Liver (tissue), 9 donors: Measurements from ENCODE around the gene SHQ1. TPM values are rescaled to one million over a fixed set of nuclear protein-coding genes. Genes with fewer than 3 reads are reported as not detected.
A peak's percentile ranks its signal among the peaks of the same experiment; 100 is the strongest.

ENCODE experiments used
- DNase-seq: peaks from one replicate; pipeline ENCODE4 v3.0.0-alpha.2; 2017; ENCODE audit warnings: low spot score
- H3K27ac ChIP-seq, 2 donors: one replicate each; pipeline ENCODE4 v1.7.0; 2013; ENCODE audit warnings: inconsistent platforms in 2 of 2, low read length in 2 of 2, control low read depth in 1 of 2, low read depth in 1 of 2, mild to moderate bottlenecking in 1 of 2
- H3K27me3 ChIP-seq, 4 donors: one replicate each; pipeline versions ENCODE4 v1.6.1 to v1.7.0; 2013; ENCODE audit warnings: low read length in 3 of 4, inconsistent platforms in 1 of 4, mild to moderate bottlenecking in 1 of 4, moderate library complexity in 1 of 4; ENCODE audit not compliant: control insufficient read depth in 4 of 4, insufficient read depth in 4 of 4
- H3K36me3 ChIP-seq, 4 donors: one replicate each; pipeline versions ENCODE4 v1.6.1 to v1.7.0; 2013; ENCODE audit warnings: low read length in 3 of 4, mild to moderate bottlenecking in 3 of 4, low read depth in 1 of 4, moderate library complexity in 1 of 4; ENCODE audit not compliant: control insufficient read depth in 4 of 4, insufficient read depth in 3 of 4
- H3K4me1 ChIP-seq, 4 donors: one replicate each; pipeline versions ENCODE4 v1.6.1 to v1.7.0; 2013; ENCODE audit warnings: low read length in 3 of 4, mild to moderate bottlenecking in 3 of 4, moderate library complexity in 1 of 4; ENCODE audit not compliant: control insufficient read depth in 4 of 4, insufficient read depth in 4 of 4
- H3K4me3 ChIP-seq, 3 donors: one replicate each; pipeline versions ENCODE4 v1.6.1 to v1.7.0; 2013; ENCODE audit warnings: low read length in 3 of 3, control low read depth in 1 of 3, low read depth in 1 of 3, mild to moderate bottlenecking in 1 of 3
- H3K9ac ChIP-seq, 2 donors: one replicate each; pipeline ENCODE4 v1.7.0; 2013; ENCODE audit warnings: low read length in 2 of 2, mild to moderate bottlenecking in 2 of 2, moderate library complexity in 2 of 2, control low read depth in 1 of 2, low read depth in 1 of 2
- H3K9me3 ChIP-seq, 4 donors: one replicate each; pipeline versions ENCODE4 v1.6.1 to v1.7.0; 2013; ENCODE audit warnings: low read length in 3 of 4; ENCODE audit not compliant: control insufficient read depth in 4 of 4
- EGR1 ChIP-seq, 2 donors: IDR thresholded peaks; 2 replicates each; pipeline ENCODE4 v1.6.1; 2016 to 2018; ENCODE audit warnings: antibody characterized with exemption in 2 of 2, low read depth in 2 of 2
- FOXA1 ChIP-seq: IDR thresholded peaks from 2 replicates; pipeline ENCODE4 v1.6.1; 2016; ENCODE audit warnings: antibody characterized with exemption
- FOXA2 ChIP-seq: IDR thresholded peaks from 2 replicates; pipeline ENCODE4 v1.6.1; 2016; ENCODE audit warnings: antibody characterized with exemption
- GABPA ChIP-seq, 2 donors: IDR thresholded peaks in 1 of 2; conservative IDR thresholded peaks in 1 of 2; 2 replicates each; pipeline ENCODE4 v1.6.1; 2016; ENCODE audit warnings: antibody characterized with exemption in 2 of 2, mild to moderate bottlenecking in 1 of 2, moderate library complexity in 1 of 2
- HNF4A ChIP-seq, 2 donors: conservative IDR thresholded peaks; 2 replicates each; pipeline ENCODE4 v1.6.1; 2016; ENCODE audit warnings: antibody characterized with exemption in 2 of 2, mild to moderate bottlenecking in 2 of 2
- HNF4G ChIP-seq: IDR thresholded peaks from 2 replicates; pipeline ENCODE4 v1.6.1; 2016; ENCODE audit warnings: antibody characterized with exemption
- JUND ChIP-seq, 2 donors: IDR thresholded peaks; 2 replicates each; pipeline ENCODE4 v1.6.1; 2016; ENCODE audit warnings: antibody characterized with exemption in 2 of 2
- MAX ChIP-seq: IDR thresholded peaks from 2 replicates; pipeline ENCODE4 v1.6.1; 2016; ENCODE audit warnings: antibody characterized with exemption
- NR2F2 ChIP-seq: IDR thresholded peaks from 2 replicates; pipeline ENCODE4 v1.6.1; 2016; ENCODE audit warnings: antibody characterized with exemption
- RAD21 ChIP-seq, 2 donors: IDR thresholded peaks; 2 replicates each; pipeline ENCODE4 v1.6.1; 2016; ENCODE audit warnings: antibody characterized with exemption in 2 of 2, mild to moderate bottlenecking in 2 of 2
- RXRA ChIP-seq, 2 donors: IDR thresholded peaks; 2 replicates each; pipeline ENCODE4 v1.6.1; 2017 to 2018; ENCODE audit warnings: antibody characterized with exemption in 2 of 2, mild to moderate bottlenecking in 1 of 2
- SP1 ChIP-seq: IDR thresholded peaks from 2 replicates; pipeline ENCODE4 v1.6.1; 2018; ENCODE audit warnings: antibody characterized with exemption, mild to moderate bottlenecking
- TAF1 ChIP-seq: conservative IDR thresholded peaks from 2 replicates; pipeline ENCODE4 v1.6.1; 2016; ENCODE audit warnings: antibody characterized with exemption, mild to moderate bottlenecking
- YY1 ChIP-seq: IDR thresholded peaks from 2 replicates; pipeline ENCODE4 v1.6.1; 2016; ENCODE audit warnings: antibody characterized with exemption, mild to moderate bottlenecking
- ZBTB33 ChIP-seq: IDR thresholded peaks from 2 replicates; pipeline ENCODE4 v1.6.1; 2016; ENCODE audit warnings: antibody characterized with exemption
- WGBS: extraction: QIAGEN DNeasy Blood & Tissue Kit; methylation state at CpG from one replicate; pipeline ENCODE4 v1.1.7; 2013; 5-methylcytosine and 5-hydroxymethylcytosine counted together
- polyA plus RNA-seq, 2 donors: library from polyadenylated mRNA; stranded (reverse) in 1 of 2; unstranded in 1 of 2; fragments of 200-250 nt in 1 of 2; fragments of >200 nt in 1 of 2; fragmentation: Nextera tagmentation in 1 of 2; extraction: Ambion mirVana in 1 of 2; gene quantifications; one replicate each; pipeline versions ENCODE4 v1.2.1 to v1.2.3, GENCODE V29; 2013 to 2015
- total RNA-seq, 2 donors: library from RNA; depleted of rRNA; stranded (reverse); fragments of >200 nt; gene quantifications; one replicate each; pipeline ENCODE4 v1.2.3, GENCODE V29; 2014
- TF ChIP-seq, protein P1 (sequence below): IDR thresholded peaks from 2 replicates; pipeline ENCODE4 v1.6.1; 2016; ENCODE audit warnings: antibody characterized with exemption, mild to moderate bottlenecking
- TF ChIP-seq, protein P2 (sequence below): fragments of 150-350 bp; IDR thresholded peaks from 2 replicates; pipeline ENCODE4 v1.5.1; 2017; ENCODE audit warnings: improper control_type of control experiment, low read depth, low read length; ENCODE audit not compliant: missing input control
- TF ChIP-seq, protein P3 (sequence below): IDR thresholded peaks from 2 replicates; pipeline ENCODE4 v1.6.1; 2016; ENCODE audit warnings: antibody characterized with exemption
- donor health status: healthy.
- donor health status: healthy.
- donor health status: healthy.
- donor health status: healthy.
- donor health status: healthy.

SHQ1 gene
- total and polyA plus RNA-seq, 4 donors, result 4.3 to 9.6 (median 6.1) TPM

DNA sequence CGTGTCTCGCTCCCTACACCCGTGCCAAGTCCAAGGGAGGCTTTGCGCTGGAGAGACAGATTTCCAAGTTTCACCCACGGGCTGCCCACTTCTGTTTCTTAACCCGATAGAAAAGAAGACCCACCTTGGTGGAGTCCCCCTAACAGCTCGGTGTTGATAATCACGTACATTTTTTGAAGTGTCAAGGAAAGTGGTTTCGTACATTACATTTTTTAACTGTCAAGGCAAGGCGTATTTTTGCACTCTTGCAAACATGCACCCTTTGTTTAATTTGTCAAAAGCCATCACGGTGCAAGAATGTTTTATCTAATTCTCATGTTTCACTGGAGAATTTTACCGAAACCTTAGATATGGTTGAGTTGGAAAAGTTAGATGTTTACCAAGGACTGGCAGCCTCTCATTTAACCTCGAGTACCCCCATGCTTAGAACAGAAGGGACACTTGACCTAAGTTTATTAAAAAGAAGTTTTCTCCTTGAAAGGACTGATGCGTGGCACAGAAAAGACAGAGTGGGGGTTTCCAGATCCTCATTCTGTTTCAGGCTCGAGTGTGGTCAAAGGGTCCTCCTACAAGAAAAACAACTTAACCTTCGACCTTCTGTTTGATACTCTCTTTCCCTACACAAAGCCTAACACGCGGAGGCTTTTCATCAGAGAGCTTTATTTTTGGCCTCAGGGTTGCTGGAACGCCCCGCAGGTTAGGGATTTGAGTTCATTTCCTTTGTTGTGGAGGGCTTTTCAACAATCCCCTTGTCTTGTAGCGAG lies 40.5 kb upstream of the SHQ1 start:
- no peaks in the 10 kb centered on the region for H3K36me3 ChIP-seq
- DNase-seq, result no peak
- no peak overlapping the region for H3K9ac ChIP-seq
- peak overlapping the region in 1 of 3 donors; percentile 82 for H3K4me3 ChIP-seq
- peaks cover 0 to 12% (median 10%) of the 10 kb centered on the region in 4 donors for H3K4me1 ChIP-seq
- H3K27me3 ChIP-seq, result peaks cover 0 to 4% (median under 1%) of the 10 kb centered on the region in 4 donors
- no peaks in the 10 kb centered on the region for H3K9me3 ChIP-seq
- TF ChIP-seq FOXA1 (no peak), JUND (IDR thresholded peaks at IDR 0.05) (no peak), NR2F2 (no peak), SP1 (no peak), RAD21 (IDR thresholded peaks at IDR 0.05) (no peak), MAX (no peak), GABPA (IDR thresholded peaks at IDR 0.05 in 1 of 2, conservative IDR thresholded peaks at IDR 0.05 in 1 of 2) (no peak), HNF4G (no peak), TAF1 (no peak), EGR1 (IDR thresholded peaks at IDR 0.05; ENCODE audit: low read depth in 2 of 2) (no peak), ZBTB33 (no peak), HNF4A (conservative IDR thresholded peaks at IDR 0.05) (no peak), RXRA (IDR thresholded peaks at IDR 0.05) (no peak), YY1 (no peak), FOXA2 (no peak)
- TF ChIP-seq, protein P1, sequence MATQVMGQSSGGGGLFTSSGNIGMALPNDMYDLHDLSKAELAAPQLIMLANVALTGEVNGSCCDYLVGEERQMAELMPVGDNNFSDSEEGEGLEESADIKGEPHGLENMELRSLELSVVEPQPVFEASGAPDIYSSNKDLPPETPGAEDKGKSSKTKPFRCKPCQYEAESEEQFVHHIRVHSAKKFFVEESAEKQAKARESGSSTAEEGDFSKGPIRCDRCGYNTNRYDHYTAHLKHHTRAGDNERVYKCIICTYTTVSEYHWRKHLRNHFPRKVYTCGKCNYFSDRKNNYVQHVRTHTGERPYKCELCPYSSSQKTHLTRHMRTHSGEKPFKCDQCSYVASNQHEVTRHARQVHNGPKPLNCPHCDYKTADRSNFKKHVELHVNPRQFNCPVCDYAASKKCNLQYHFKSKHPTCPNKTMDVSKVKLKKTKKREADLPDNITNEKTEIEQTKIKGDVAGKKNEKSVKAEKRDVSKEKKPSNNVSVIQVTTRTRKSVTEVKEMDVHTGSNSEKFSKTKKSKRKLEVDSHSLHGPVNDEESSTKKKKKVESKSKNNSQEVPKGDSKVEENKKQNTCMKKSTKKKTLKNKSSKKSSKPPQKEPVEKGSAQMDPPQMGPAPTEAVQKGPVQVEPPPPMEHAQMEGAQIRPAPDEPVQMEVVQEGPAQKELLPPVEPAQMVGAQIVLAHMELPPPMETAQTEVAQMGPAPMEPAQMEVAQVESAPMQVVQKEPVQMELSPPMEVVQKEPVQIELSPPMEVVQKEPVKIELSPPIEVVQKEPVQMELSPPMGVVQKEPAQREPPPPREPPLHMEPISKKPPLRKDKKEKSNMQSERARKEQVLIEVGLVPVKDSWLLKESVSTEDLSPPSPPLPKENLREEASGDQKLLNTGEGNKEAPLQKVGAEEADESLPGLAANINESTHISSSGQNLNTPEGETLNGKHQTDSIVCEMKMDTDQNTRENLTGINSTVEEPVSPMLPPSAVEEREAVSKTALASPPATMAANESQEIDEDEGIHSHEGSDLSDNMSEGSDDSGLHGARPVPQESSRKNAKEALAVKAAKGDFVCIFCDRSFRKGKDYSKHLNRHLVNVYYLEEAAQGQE, result no peak
- TF ChIP-seq, protein P2, sequence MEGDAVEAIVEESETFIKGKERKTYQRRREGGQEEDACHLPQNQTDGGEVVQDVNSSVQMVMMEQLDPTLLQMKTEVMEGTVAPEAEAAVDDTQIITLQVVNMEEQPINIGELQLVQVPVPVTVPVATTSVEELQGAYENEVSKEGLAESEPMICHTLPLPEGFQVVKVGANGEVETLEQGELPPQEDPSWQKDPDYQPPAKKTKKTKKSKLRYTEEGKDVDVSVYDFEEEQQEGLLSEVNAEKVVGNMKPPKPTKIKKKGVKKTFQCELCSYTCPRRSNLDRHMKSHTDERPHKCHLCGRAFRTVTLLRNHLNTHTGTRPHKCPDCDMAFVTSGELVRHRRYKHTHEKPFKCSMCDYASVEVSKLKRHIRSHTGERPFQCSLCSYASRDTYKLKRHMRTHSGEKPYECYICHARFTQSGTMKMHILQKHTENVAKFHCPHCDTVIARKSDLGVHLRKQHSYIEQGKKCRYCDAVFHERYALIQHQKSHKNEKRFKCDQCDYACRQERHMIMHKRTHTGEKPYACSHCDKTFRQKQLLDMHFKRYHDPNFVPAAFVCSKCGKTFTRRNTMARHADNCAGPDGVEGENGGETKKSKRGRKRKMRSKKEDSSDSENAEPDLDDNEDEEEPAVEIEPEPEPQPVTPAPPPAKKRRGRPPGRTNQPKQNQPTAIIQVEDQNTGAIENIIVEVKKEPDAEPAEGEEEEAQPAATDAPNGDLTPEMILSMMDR, result no peak
- TF ChIP-seq, protein P3, sequence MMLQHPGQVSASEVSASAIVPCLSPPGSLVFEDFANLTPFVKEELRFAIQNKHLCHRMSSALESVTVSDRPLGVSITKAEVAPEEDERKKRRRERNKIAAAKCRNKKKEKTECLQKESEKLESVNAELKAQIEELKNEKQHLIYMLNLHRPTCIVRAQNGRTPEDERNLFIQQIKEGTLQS, result no peak
- WGBS, result 18% methylated on average over 21 of the region's 21 CpGs
- no peak overlapping the region for H3K27ac ChIP-seq
